HG03139 (cell line): Measurements from ENCODE around the gene DAPK2.

Experiments used
- ATAC-seq: cut with Tn5 transposase; IDR thresholded peaks from one replicate; pipeline ENCODE4 v1.9.1; 2021; ENCODE audit not compliant: unreplicated experiment

Gene DAPK2

GRCh38 chr15:63874616-63875015 is 171.7 kb downstream of the DAPK2 start:
- ATAC-seq: no peak

- no peak for ATAC-seq
Observed at GRCh38 chr15:63872759-63873510, 173.3 kb downstream of the DAPK2 start.

- ATAC-seq: no peak
Observed at GRCh38 chr15:63870487-63871209, 175.6 kb downstream of the DAPK2 start.

GRCh38 chr15:63870043-63870394 is 176.3 kb downstream of the DAPK2 start:
- no peak for ATAC-seq

- ATAC-seq: no peak
Observed at GRCh38 chr15:63869371-63870042, 176.8 kb downstream of the DAPK2 start.

- no peak for ATAC-seq
Observed at GRCh38 chr15:63864186-63864585, 182.1 kb downstream of the DAPK2 start.

GRCh38 chr15:63861946-63862517 is 184.3 kb downstream of the DAPK2 start:
- ATAC-seq: no peak

- ATAC-seq: no peak
Observed at GRCh38 chr15:63860555-63860954, 185.7 kb downstream of the DAPK2 start.

- no peak for ATAC-seq
Observed at GRCh38 chr15:63860155-63860554, 186.1 kb downstream of the DAPK2 start.

- ATAC-seq: no peak
Observed at GRCh38 chr15:63858881-63859280, 187.4 kb downstream of the DAPK2 start.

- no peak for ATAC-seq
Observed at GRCh38 chr15:63858448-63858847, 187.8 kb downstream of the DAPK2 start.

GRCh38 chr15:63857461-63857856 is 188.8 kb downstream of the DAPK2 start:
- no peak for ATAC-seq
